ENCODE measurements around the gene KCTD17.

DNA sequence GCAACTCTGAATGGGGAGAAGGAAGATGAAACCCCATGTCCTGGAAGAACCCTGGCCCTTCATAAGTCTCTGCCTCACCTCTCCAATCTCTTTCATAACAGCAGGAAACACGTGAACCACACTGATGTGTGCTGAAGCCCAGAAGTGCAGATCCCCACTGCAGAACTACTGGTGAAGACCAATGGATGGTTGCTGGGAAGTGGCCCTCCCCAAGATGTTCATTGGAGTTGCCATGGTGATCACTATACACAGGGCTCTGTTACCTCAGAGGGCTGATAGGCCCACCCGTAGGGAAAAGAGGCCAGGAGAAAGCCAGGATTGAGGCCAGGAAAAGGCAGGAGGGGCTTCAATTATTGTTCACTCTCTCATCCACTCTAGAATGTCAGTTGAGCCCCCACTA is 43.9 kb upstream of the KCTD17 start:
- no peak for TF ChIP-seq ZFX (IDR thresholded peaks at IDR 0.05)
- TF ChIP-seq, protein P1, sequence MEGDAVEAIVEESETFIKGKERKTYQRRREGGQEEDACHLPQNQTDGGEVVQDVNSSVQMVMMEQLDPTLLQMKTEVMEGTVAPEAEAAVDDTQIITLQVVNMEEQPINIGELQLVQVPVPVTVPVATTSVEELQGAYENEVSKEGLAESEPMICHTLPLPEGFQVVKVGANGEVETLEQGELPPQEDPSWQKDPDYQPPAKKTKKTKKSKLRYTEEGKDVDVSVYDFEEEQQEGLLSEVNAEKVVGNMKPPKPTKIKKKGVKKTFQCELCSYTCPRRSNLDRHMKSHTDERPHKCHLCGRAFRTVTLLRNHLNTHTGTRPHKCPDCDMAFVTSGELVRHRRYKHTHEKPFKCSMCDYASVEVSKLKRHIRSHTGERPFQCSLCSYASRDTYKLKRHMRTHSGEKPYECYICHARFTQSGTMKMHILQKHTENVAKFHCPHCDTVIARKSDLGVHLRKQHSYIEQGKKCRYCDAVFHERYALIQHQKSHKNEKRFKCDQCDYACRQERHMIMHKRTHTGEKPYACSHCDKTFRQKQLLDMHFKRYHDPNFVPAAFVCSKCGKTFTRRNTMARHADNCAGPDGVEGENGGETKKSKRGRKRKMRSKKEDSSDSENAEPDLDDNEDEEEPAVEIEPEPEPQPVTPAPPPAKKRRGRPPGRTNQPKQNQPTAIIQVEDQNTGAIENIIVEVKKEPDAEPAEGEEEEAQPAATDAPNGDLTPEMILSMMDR (conservative IDR thresholded peaks at IDR 0.05): no peak

Data from C4-2B (cell line).